HEK293 (cell line): ENCODE results near the gene BIN1.

Experiments used
- CTCF ChIP-seq: fragments of 450-650 bp; formaldehyde crosslinking; IDR thresholded peaks from 2 replicates; pipeline ENCODE4 v1.5.1; 2016; ENCODE audit warnings: missing biosample characterization, missing genetic modification characterization
- REST ChIP-seq: fragments of 450-650 bp; formaldehyde crosslinking; IDR thresholded peaks from 2 replicates; pipeline ENCODE4 v1.5.1; 2016; ENCODE audit warnings: missing biosample characterization, missing genetic modification characterization
- YY1 ChIP-seq: fragments of 450-650 bp; formaldehyde crosslinking; IDR thresholded peaks from 2 replicates; pipeline ENCODE4 v1.5.1; 2018; ENCODE audit warnings: missing biosample characterization, missing genetic modification characterization
- ZNF623 ChIP-seq: fragments of 450-650 bp; formaldehyde crosslinking; IDR thresholded peaks from 2 replicates; pipeline ENCODE4 v1.5.1; 2016; ENCODE audit warnings: missing biosample characterization, missing genetic modification characterization
- ZNF629 ChIP-seq: fragments of 450-650 bp; formaldehyde crosslinking; IDR thresholded peaks from 2 replicates; pipeline ENCODE4 v1.5.1; 2017; ENCODE audit warnings: missing biosample characterization, missing genetic modification characterization
- TF ChIP-seq, protein P1 (sequence below): sonication (generic); formaldehyde crosslinking; IDR thresholded peaks from 2 replicates; pipeline ENCODE4 v1.8.1; 2022; ENCODE audit warnings: mild to moderate bottlenecking, moderate library complexity, missing genetic modification reagents

- TF ChIP-seq, protein P1, sequence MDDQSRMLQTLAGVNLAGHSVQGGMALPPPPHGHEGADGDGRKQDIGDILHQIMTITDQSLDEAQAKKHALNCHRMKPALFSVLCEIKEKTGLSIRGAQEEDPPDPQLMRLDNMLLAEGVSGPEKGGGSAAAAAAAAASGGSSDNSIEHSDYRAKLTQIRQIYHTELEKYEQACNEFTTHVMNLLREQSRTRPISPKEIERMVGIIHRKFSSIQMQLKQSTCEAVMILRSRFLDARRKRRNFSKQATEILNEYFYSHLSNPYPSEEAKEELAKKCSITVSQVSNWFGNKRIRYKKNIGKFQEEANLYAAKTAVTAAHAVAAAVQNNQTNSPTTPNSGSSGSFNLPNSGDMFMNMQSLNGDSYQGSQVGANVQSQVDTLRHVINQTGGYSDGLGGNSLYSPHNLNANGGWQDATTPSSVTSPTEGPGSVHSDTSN (CRISPR knock-in tag) = no peak
- no peak for TF ChIP-seq ZNF629 (tag by site-specific recombination)
- TF ChIP-seq YY1 = no peak
- TF ChIP-seq CTCF (tag by site-specific recombination) = no peak
- no peak for TF ChIP-seq REST (tag by site-specific recombination)
- no peak for TF ChIP-seq ZNF623
Observed at GRCh38 chr2:127059559-127059958, 47.4 kb downstream of the BIN1 start.
